ENCODE data around the gene MCF2L.

GRCh38 chr13:112986470-112986869 lies 17.5 kb downstream of the MCF2L start:
- no peak for TF ChIP-seq CTCF (conservative IDR thresholded peaks at IDR 0.05; ENCODE audit: low read length)
- TF ChIP-seq EZH2phosphoT487 (IDR thresholded peaks at IDR 0.05; ENCODE audit: borderline replicate concordance, low read depth, low read length) = no peak

Measured in OCI-LY7 (cell line).